Muscle of arm (tissue), 14 donors: ENCODE data around the gene MYBPH. TPM values are rescaled to one million over a fixed set of nuclear protein-coding genes. Genes with fewer than 3 reads are reported as not detected.

Source experiments
- DNase-seq: peaks from one replicate; pipeline ENCODE4 v3.0.0-alpha.2; 2013
- long read RNA-seq, 11 donors: transcript quantifications; one replicate each; lab custom pipeline, GENCODE V29; 2026
- polyA plus RNA-seq, 12 donors: library from polyadenylated mRNA; unstranded; fragments of 120-200 nt; gene quantifications; one replicate each; pipeline ENCODE4 v1.2.1, GENCODE V29; 2013; ENCODE audit not compliant: insufficient read length in 12 of 12

The MYBPH gene, protein sequence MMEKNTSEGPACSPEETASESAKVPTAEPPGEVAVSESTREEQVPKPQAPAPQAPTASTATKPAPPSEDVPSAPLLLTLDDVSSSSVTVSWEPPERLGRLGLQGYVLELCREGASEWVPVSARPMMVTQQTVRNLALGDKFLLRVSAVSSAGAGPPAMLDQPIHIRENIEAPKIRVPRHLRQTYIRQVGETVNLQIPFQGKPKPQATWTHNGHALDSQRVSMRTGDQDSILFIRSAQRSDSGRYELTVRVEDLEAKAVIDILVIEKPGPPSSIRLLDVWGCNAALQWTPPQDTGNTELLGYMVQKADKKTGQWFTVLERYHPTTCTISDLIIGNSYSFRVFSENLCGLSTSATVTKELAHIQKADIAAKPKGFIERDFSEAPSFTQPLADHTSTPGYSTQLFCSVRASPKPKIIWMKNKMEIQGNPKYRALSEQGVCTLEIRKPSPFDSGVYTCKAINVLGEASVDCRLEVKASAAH
- polyA plus RNA-seq = 100 to 1,000 TPM in 11 of 12 donors, not detected in 1; 134 to 423 (median 239) TPM
- long read RNA-seq, donor 1 = 0 reads
- long read RNA-seq, donor 2, transcript MYBPH-201 (11 exons, 1,805 nt) = major isoform, 151 of 333 reads
- long read RNA-seq, donor 2, partial matches to known transcripts = 182 of 333 reads
- long read RNA-seq, donor 2, other reads (novel, unspliced or antisense) = 0 of 333 reads
- long read RNA-seq, donor 3, transcript MYBPH-201 (11 exons, 1,805 nt) = major isoform, 42 of 144 reads
- long read RNA-seq, donor 3, partial matches to known transcripts = 102 of 144 reads
- long read RNA-seq, donor 3, other reads (novel, unspliced or antisense) = 0 of 144 reads
- long read RNA-seq, donor 4, transcript MYBPH-201 (11 exons, 1,805 nt) = major isoform, 35 of 181 reads
- long read RNA-seq, donor 4, partial matches to known transcripts = 146 of 181 reads
- long read RNA-seq, donor 4, other reads (novel, unspliced or antisense) = 0 of 181 reads
- long read RNA-seq, donor 5, transcript MYBPH-201 (11 exons, 1,805 nt) = major isoform, 109 of 510 reads
- long read RNA-seq, donor 5, partial matches to known transcripts = 401 of 510 reads
- long read RNA-seq, donor 5, other reads (novel, unspliced or antisense) = 0 of 510 reads
- long read RNA-seq, donor 6, transcript MYBPH-201 (11 exons, 1,805 nt) = major isoform, 34 of 115 reads
- long read RNA-seq, donor 6, partial matches to known transcripts = 81 of 115 reads
- long read RNA-seq, donor 6, other reads (novel, unspliced or antisense) = 0 of 115 reads
- long read RNA-seq, donor 7, transcript MYBPH-201 (11 exons, 1,805 nt) = major isoform, 16 of 76 reads
- long read RNA-seq, donor 7, partial matches to known transcripts = 60 of 76 reads
- long read RNA-seq, donor 7, other reads (novel, unspliced or antisense) = 0 of 76 reads
- long read RNA-seq, donor 8, transcript MYBPH-201 (11 exons, 1,805 nt) = major isoform, 84 of 292 reads
- long read RNA-seq, donor 8, partial matches to known transcripts = 208 of 292 reads
- long read RNA-seq, donor 8, other reads (novel, unspliced or antisense) = 0 of 292 reads
- long read RNA-seq, donor 9, transcript MYBPH-201 (11 exons, 1,805 nt) = major isoform, 20 of 90 reads
- long read RNA-seq, donor 9, partial matches to known transcripts = 70 of 90 reads
- long read RNA-seq, donor 9, other reads (novel, unspliced or antisense) = 0 of 90 reads
- long read RNA-seq, donor 10, transcript MYBPH-201 (11 exons, 1,805 nt) = major isoform, 137 of 490 reads
- long read RNA-seq, donor 10, partial matches to known transcripts = 353 of 490 reads
- long read RNA-seq, donor 10, other reads (novel, unspliced or antisense) = 0 of 490 reads
- long read RNA-seq, donor 11, transcript MYBPH-201 (11 exons, 1,805 nt) = major isoform, 73 of 299 reads
- long read RNA-seq, donor 11, partial matches to known transcripts = 226 of 299 reads
- long read RNA-seq, donor 11, other reads (novel, unspliced or antisense) = 0 of 299 reads

DNA sequence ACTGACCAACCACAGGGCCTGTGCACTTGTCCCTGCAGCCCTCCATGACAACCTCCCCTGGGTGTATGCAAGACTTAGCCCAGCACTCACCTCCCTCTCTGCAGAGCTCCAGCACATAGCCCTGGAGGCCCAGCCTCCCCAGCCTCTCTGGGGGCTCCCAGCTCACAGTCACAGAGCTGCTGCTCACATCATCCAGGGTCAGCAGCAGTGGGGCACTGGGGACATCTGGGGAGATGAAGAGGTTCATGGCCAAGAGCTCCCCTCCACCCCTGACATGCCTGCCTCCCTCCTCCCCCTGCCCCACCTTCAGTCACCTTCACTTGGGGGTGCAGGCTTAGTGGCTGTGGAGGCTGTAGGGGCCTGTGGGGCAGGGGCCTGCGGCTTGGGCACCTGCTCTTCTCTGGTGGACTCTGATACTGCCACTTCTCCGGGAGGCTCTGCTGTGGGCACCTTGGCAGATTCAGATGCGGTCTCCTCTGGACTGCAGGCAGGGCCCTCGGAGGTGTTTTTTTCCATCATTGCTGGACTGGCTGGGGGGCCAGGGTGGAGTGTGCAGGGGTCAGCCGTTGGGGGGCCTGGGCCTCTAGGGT lies at the start of gene MYBPH:
TSS of gene MYBPH (minus strand) at position 590 of the 590 bp plus-strand sequence. CDS start at position 519, 71 bp downstream.
- no peak for DNase-seq

DNA sequence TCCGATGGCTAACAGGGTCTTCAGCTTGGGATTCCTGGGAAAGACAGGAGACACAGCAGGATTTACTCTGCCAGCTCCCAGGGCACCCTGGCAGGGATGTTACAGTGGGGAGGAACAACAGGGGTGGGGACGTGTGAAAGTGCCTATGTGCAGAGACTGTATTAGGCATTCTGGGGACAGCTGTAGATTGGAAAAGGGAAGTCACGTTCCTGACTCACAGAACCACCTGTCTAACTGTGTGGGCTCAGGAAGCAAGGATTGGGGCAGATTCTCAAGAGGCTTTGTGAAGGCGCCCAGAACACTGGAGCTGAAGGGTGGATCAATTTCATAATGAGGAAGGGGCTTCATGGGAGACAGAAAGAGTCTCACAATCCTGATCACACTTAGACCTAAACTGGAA lies 49.4 kb upstream of the MYBPH start:
- DNase-seq = no peak

DNA sequence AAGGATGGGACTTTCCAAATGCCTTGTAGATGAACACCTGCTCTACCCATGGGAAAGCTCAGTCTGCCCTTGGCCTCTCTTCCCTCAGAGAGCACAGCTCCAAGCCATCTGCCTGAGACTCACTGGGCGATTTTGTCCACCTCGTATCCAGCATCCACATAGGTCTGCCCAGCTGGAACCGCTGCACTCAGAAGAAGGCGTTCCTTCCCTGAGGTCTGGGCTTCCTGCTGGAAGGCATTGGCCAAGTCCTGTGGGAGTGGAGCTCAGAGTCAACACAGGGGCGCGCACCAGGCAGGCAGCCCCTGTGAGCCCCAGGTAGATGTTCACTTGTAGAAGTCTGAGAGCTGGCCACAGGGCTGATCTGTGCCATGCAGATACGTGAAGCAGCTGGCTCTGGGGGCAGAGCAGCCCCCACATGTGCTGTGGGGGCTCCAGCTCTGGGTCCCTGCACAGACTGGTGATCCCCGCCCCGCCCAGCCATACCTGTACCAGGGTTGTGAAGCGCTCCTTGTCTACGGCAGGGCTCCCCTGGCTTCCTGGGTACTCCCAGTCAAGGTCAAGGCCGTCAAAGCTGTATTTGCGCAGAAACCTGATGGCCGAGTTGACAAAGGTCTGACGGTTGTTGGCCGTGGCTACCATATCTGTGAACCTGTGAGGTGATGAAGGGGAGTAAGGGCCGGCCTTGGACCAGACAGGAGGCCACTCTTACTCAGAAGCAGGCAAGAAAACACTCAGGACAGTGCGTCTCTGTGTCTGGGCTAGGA lies 47.6 kb upstream of the MYBPH start:
- no peak for DNase-seq

DNA sequence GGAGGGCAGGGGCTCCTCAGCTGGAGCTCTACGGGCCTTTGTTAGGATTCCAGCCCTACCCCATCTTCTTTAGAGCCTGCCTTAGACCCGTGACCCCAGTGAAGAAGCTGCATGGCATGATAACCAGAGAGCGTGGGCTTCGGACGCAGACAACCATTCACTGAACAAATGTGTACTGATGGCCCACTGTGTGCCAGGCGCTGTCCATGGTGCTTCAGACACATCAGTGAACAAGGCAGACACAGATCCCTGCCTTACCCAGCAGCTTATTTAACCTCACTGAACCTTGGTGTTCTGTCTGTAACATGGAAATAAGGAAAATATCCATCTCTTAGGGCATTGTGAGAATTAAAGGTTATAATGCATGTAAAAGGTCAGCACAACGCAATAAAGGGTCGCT lies 44.3 kb upstream of the MYBPH start:
- no peak for DNase-seq

DNA sequence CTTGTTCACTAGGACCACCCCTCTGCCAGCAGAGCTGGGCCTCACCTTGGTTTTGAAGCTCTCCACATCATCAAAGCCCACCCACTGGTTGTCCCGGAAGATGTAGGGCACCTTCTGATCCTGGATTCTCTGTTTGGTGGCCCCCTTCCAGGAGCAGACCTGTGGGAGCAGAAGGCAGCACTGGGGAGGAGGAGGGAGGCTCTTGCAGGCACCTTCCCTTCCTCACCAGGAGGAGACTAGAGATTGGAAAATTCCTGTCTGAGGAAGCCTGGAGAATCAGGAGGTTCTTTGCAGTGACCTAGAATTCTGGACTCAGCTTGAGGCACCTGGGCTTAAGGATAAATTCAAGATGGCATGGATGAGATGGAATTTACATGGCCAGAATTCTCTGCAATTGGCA lies 43.5 kb upstream of the MYBPH start:
- no peak for DNase-seq

DNA sequence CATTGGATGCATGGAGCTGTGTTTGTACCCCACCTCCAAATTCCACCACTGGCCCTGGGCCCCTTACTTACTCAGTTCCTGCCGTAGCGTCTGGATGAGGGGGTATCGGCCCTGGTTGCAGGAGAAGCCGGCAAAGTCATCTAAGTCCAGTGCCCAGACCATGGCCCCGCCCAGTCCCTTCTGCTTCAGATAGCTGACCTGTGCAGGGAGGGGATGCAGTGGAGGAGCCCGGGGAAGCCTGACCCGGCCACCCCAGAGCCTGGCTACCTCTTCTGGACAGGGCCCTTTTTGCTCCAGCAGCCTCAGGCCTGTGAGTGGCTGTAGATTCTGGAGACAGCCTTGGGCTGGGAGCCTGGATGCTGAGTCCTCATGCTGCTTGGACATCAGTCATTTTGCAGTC lies 42.0 kb upstream of the MYBPH start:
- DNase-seq = no peak

DNA sequence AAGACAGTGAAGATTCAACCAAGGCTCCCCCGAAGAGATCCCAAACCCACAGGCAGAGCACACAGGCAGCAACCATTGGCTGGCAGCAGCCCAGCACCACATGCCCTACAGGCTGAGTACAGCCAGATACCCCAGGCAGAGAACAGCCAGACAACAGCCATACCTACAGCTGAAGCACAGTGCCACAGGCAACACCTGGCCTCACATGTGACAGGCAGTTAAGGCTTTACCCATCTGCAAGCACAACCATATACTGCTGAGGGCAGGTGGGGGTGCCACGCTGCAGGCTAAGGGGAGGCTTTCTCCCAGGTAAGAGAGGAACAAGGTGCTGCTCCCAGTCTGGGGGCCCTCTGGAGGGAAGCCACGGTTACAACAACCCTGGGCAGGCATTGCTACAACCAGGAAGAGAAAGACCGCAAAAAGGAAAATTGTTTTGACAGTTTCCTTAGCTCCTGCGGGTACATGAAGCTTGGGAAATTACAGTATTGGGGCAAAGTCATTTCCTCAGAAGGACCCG lies 41.6 kb upstream of the MYBPH start:
- DNase-seq = no peak

DNA sequence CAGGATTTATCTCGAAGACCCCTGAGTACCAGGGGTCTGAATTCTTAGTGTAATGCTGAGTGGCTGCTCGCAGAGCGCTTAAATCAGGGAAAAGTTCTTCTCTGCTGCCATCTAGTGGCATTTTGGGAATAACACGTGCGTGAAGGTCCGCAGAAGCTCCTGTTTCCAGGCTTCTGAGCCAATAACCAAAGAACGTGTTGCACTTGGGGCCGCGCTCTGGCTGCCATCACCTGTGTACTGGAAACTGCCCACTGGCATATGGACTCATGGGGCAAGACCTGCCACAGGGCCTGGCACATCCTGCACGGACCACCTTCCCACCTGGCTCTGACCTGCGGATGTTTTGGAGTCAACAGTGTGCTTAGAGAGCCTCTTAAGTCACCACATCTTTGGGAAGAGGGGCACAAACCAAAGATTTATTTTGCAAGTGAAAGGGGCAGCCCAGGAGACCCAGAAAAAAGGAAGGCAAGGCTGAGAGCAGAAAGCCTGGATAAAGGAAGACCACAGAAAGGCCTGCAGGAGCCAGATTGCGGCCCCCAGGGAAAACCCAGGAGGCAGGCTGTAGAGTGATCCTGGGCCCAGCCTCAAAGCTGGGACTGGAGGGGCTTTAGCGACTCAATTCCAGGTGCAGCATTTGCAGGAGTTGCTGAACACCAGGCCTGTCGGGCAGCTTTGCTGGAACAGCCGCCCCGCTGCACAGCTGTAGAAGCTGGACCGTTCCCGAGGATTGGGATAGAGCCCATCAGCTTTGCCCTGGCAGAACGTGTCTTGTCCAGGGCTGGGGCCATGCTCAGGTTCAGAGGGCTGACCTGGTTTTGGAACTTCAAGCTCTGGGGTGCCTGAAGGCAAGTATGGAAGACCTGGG lies 40.9 kb upstream of the MYBPH start:
- peak; percentile 84 for DNase-seq

DNA sequence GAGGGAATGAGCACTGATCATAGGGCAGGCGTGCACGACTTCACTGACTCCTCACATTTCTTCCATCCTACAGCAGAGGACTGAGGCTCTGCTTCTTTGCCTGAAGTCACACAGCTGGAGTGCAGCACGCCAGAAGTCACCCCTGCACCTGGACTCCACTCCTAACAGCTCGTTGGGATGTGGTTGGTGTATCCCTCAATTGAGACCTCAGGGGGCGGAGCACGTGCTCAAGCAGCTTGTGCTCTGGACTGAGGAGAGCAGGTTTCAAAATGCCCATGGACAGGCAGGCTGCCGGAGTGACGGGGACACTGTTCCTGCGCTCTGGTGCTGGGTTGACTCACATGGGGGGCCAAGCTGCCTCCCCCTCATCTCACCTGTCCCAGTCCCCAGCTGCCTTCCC lies 39.9 kb upstream of the MYBPH start:
- DNase-seq = no peak

DNA sequence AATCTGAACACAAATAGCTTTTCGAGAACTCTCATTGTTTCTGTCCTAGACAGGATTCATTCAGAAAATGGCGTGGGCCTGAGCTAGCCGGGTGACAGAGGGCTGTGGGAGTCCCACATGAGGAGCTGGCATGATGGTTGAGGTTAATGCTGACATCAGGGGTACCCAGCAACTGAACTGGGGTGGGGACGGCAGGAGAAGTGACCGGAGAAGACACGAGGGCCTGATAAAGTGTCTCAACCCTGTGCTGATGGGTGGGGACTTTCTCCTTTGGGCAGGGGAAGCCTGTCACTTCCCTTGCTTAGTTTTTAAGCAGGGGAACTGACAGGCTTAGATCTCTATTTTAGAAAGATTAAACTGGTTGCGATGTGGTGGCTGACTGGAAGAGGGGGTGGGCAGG lies 39.2 kb upstream of the MYBPH start:
- DNase-seq = no peak

DNA sequence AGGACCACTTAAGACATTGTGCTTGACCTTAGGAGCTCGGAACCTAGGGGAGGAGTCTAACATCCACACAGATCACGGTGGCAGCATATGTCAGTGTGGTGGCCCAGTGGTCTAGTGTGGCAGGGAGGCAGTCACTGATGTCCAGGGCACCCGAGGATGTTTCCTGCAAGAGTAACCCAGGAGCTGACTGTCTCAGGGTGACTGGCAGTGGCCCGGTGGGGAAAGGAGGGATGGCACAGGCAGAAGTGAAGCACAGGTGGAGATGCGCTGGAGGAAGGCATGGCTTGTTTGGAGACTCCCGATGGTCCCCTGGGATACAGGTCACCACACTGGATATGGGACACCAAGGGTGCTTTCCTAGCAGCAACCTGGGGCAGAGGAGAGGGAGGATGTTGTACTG lies 37.5 kb upstream of the MYBPH start:
- DNase-seq = no peak

DNA sequence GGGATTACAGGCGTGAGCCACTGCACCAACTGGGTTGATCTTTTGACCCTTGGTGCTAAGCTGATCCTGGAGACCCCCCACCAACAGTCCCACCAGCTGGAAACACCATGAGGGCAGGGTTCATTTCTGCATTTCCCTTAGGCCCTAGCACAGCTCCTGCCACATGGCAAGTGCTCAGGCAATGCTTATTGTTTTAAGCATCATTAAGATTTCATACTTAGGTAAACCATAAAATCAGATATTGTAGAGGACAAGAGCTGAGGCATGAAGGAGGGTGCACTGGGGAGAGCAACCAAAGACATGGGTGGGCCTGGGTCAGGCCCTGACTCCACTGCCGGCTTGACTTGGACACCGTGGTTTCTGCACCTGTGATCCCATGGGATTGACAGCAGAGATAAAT lies 36.2 kb upstream of the MYBPH start:
- no peak for DNase-seq

DNA sequence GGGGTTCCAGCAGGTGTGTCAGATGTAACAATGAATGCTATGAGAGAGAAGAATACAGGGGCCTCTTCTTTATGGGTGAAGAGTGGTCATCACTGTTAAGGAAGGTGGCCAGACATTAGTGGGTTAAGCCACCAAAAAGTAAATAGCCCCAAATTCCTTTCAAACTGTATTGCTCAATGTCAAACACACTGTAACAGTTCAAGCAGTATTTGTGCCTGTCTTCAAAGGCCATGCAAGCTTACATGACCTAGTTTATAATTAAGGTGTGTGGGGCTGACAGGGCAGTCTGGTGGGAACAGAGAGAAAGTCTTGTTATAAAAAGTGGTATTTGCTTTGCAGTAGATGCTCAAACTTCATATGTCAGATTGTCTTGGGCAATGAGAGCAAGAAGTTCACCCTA lies 35.4 kb upstream of the MYBPH start:
- DNase-seq = no peak

DNA sequence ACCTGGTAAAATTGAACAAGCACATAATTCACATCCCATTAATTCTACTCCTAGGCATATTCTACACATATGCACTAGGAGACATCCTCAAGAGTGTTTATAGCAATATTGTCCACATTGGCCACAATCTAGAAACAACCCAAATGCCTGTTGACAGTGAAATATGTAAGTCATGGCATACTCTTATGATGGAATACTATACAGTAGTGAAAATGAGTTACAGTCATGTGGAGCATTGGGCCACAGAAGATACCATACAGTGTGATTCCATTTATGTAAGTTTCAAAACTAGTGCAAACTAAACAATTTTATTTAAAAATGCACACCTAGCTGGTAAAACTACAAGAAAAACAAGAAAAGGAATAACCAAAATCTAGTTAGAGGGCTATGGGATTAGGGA lies 34.7 kb upstream of the MYBPH start:
- DNase-seq = no peak

DNA sequence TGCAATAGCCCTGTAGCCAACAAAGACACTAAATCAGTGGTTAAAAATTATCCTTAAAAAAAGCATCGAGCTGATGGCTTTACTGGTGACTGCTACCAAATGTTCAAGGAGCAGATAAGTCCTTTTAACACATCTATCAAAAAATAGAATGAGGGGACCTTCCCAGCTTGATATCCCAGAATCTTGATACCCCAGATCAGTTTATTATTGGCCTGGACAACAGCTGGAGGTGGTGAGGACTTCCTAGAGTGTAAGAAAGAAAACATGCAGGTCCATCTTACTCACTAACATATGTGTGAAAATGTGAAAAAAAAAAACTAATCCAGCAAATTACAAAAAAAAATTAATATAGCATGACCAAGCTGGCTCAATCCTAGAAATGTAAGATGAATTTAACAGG lies 32.6 kb upstream of the MYBPH start:
- DNase-seq = no peak

DNA sequence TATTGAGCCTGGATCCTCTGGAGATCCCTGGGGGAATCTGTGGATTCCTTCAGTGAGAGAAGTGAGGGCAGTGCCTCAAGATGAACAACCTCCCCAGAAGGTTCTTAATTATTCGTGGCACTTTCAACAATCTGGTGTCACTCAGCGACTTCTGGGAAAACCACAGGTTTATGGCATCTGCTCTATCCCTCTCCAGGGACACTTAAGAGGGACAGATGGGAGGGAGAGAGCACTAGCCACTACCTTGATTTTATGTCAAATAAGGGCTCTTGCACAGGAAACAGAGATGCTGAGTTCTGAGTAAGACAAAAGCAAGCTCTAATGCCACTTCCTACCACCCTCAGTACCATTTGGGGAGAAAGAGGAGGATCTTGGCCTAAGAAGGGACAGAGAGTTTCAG lies 32.1 kb upstream of the MYBPH start:
- no peak for DNase-seq

DNA sequence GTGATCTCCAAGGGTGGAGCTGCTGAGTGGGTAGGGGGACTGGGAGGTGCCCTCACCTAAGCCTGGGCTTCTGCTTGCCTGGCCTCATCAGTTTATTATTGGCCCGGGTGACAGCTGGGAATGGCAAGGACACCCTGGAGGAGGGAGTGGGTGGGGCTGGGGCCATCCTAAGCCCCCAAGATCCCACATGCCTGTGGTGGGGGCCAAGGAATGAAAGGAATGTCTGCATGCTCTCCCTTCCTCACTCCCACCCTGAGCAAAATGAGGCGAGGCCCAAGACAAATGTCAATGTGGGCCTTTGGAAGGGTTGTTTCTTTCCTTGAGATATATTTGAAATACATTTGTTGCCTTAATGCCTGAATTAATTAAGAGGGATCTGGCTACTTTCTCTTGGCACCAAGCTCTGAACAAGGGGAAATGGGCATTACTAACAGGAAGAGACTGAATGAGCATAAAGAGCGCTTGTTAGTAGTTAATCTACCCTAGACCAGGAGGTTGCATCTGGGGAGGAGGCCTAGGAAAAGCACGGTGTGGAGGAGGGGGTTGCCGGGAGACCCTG lies 30.6 kb upstream of the MYBPH start:
- DNase-seq = no peak

DNA sequence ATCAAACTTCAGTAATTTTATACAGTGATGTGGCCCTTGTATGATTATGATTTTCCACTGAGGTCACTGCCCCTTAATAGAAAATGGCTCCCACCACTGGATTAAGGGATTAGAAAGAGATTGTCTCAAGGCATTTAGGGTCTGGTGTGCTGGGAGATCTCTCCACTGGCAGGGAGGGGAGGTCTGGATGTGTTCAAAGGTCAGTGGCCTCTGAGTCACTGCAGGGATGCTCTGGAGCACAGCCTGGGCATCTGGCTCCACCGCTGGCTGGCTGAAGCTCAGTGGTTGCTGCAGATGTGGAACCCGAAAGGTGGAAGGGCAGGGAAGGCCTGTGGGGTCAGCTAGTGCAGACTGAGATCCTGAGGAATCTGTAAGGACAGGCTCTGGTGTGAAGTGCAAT lies 29.1 kb upstream of the MYBPH start:
- DNase-seq = no peak
